GM12878 (cell line): Measurements from ENCODE around the gene ZNF341. TPM values are rescaled to one million over a fixed set of nuclear protein-coding genes. Genes with fewer than 3 reads are reported as not detected.

Experiments
- ATAC-seq: fragments of 200-7000 bp; cut with Tn5 transposase; 3 replicates; pipeline ENCODE4 v1.9.1; 2020; ENCODE audit warnings: mild to moderate bottlenecking, moderate library complexity
- BruUV-seq: library from RNA; stranded (reverse); fragments of 400-500 nt; replicated peaks from 2 replicates; lab custom pipeline; 2021; lab: Mats Ljungman, UMichigan
- CTCF ChIA-PET: fragments of 300-600 bp; sonication (Branson Sonifier 250); formaldehyde crosslinking; extraction: SDS; loops from one replicate; lab custom pipeline; 2021; ENCODE audit warnings: inconsistent platforms; lab: Yijun Ruan, JAX
- POLR2A ChIA-PET: fragments of 350-600 bp; formaldehyde crosslinking; extraction: SDS; loops from one replicate; lab custom pipeline; 2021; ENCODE audit warnings: inconsistent platforms; lab: Charles Lee
- RAD21 ChIA-PET: fragments of 300-600 bp; sonication (Branson Sonifier 250); formaldehyde crosslinking; loops from one replicate; lab custom pipeline; 2023; ENCODE audit warnings: antibody characterized with exemption; ENCODE audit not compliant: unreplicated experiment; lab: Charles Lee
- SMC1A ChIA-PET: fragments of 300-600 bp; sonication (Branson Sonifier 250); formaldehyde crosslinking; loops from one replicate; lab custom pipeline; 2023; ENCODE audit not compliant: unreplicated experiment, uncharacterized antibody; lab: Charles Lee
- DNase-seq: peaks from one replicate; pipeline ENCODE4 v3.0.0-alpha.2; 2011; ENCODE audit warnings: low read depth, low spot score
- FAIRE-seq: peaks from 3 replicates; lab custom pipeline; 2011; peaks lifted over from hg19 to GRCh38; lab: Jason Lieb, UNC
- H2AFZ ChIP-seq: 2 replicates; pipeline ENCODE4 v1.6.0; 2011; ENCODE audit warnings: low read depth, low read length, control low read depth; ENCODE audit not compliant: control insufficient read depth
- H3K27ac ChIP-seq: 2 replicates; pipeline ENCODE4 v1.5.1; 2011; ENCODE audit warnings: control low read depth; ENCODE audit not compliant: control insufficient read depth, insufficient read depth
- H3K27me3 ChIP-seq, 2 experiments: replicated peaks in 1 of 2; 2 replicates each; pipeline versions ENCODE4 v1.6.0 to v1.6.1; 2011; ENCODE audit warnings: low read length in 1 of 2; ENCODE audit not compliant: control insufficient read depth in 2 of 2, insufficient read depth in 2 of 2
- H3K36me3 ChIP-seq, 2 experiments: 2 replicates each; pipeline ENCODE4 v1.5.1; 2011; ENCODE audit warnings: low read length in 1 of 2; ENCODE audit not compliant: control insufficient read depth in 2 of 2, insufficient read depth in 2 of 2
- H3K4me1 ChIP-seq: 2 replicates; pipeline ENCODE4 v1.6.1; 2011; ENCODE audit warnings: mild to moderate bottlenecking, low read length, moderate library complexity, mixed read lengths; ENCODE audit not compliant: control insufficient read depth, insufficient read depth
- H3K4me2 ChIP-seq: 2 replicates; pipeline ENCODE4 v1.6.0; 2011; ENCODE audit warnings: control low read depth; ENCODE audit not compliant: control insufficient read depth, insufficient read depth
- H3K4me3 ChIP-seq: fragments of 200-600 bp; sonication (generic); 2 replicates; pipeline ENCODE4 v1.5.1; 2016
- H3K79me2 ChIP-seq: 2 replicates; pipeline ENCODE4 v1.6.0; 2011; ENCODE audit warnings: low read length; ENCODE audit not compliant: control insufficient read depth, insufficient read depth
- H3K9ac ChIP-seq: 2 replicates; pipeline ENCODE4 v1.8.0; 2011; ENCODE audit warnings: low read length, control low read depth, mixed read lengths; ENCODE audit not compliant: control insufficient read depth, insufficient read depth
- H3K9me3 ChIP-seq: replicated peaks from 3 replicates; pipeline ENCODE4 v1.5.1; 2011; ENCODE audit warnings: mild to moderate bottlenecking, low read length; ENCODE audit not compliant: control insufficient read depth, insufficient read depth
- H4K20me1 ChIP-seq: 2 replicates; pipeline ENCODE4 v1.6.0; 2011; ENCODE audit not compliant: control insufficient read depth, insufficient read depth
- ATF2 ChIP-seq: IDR thresholded peaks from 2 replicates; pipeline ENCODE4 v1.6.1; 2012; ENCODE audit warnings: low read length, inconsistent platforms
- CBFB ChIP-seq: IDR thresholded peaks from 2 replicates; pipeline ENCODE4 v1.6.1; 2016; ENCODE audit warnings: antibody characterized with exemption, low read depth
- EED ChIP-seq: sonication (generic); IDR thresholded peaks from 2 replicates; pipeline ENCODE4 v1.6.1; 2016; ENCODE audit warnings: antibody characterized with exemption, low read depth
- IKZF2 ChIP-seq, 2 experiments: fragments of 450-650 bp; IDR thresholded peaks; 2 replicates each; pipeline ENCODE4 v1.6.1; 2017; ENCODE audit warnings: mild to moderate bottlenecking in 2 of 2, moderate library complexity in 2 of 2
- KAT2A ChIP-seq: conservative IDR thresholded peaks from 2 replicates; pipeline ENCODE4 v1.6.1; 2011; ENCODE audit warnings: low read depth, low read length; ENCODE audit not compliant: control insufficient read depth
- MTA2 ChIP-seq: fragments of 450-650 bp; IDR thresholded peaks from 2 replicates; pipeline ENCODE4 v1.6.1; 2016; ENCODE audit warnings: low read depth, mild to moderate bottlenecking, moderate library complexity
- MXI1 ChIP-seq: fragments of 150-350 bp; IDR thresholded peaks from 2 replicates; pipeline ENCODE4 v1.6.1; 2011; ENCODE audit warnings: low read depth, mild to moderate bottlenecking, inconsistent platforms, low read length, improper control_type of control experiment
- MYC ChIP-seq: IDR thresholded peaks from 2 replicates; pipeline ENCODE4 v1.6.1; 2011; ENCODE audit warnings: mild to moderate bottlenecking, low read length, moderate library complexity, inconsistent platforms; ENCODE audit not compliant: insufficient read depth, insufficient replicate concordance, insufficient read length, severe bottlenecking
- PML ChIP-seq: IDR thresholded peaks from 2 replicates; pipeline ENCODE4 v1.6.1; 2012; ENCODE audit warnings: low read length, inconsistent platforms
- RAD51 ChIP-seq: fragments of 450-650 bp; IDR thresholded peaks from 2 replicates; pipeline ENCODE4 v1.6.1; 2016; ENCODE audit warnings: moderate library complexity, mild to moderate bottlenecking, inconsistent platforms
- RFX5 ChIP-seq: IDR thresholded peaks from 2 replicates; pipeline ENCODE4 v1.6.1; 2011; ENCODE audit warnings: low read depth, low read length, improper control_type of control experiment
- SIX5 ChIP-seq: IDR thresholded peaks from 2 replicates; pipeline ENCODE4 v1.6.1; 2011; ENCODE audit warnings: mild to moderate bottlenecking, low read depth, low read length, moderate library complexity; ENCODE audit not compliant: severe bottlenecking
- SMAD1 ChIP-seq: fragments of 450-650 bp; IDR thresholded peaks from 2 replicates; pipeline ENCODE4 v1.6.1; 2018; ENCODE audit warnings: mild to moderate bottlenecking, low read depth; ENCODE audit not compliant: partially characterized antibody
- STAT1 ChIP-seq: fragments of 450-650 bp; conservative IDR thresholded peaks from 2 replicates; pipeline ENCODE4 v1.6.1; 2014; ENCODE audit warnings: antibody characterized with exemption, mild to moderate bottlenecking
- TBL1XR1 ChIP-seq: IDR thresholded peaks from 2 replicates; pipeline ENCODE4 v1.6.1; 2012; ENCODE audit warnings: low read depth, low read length, improper control_type of control experiment
- TCF12 ChIP-seq: IDR thresholded peaks from 2 replicates; pipeline ENCODE4 v1.6.1; 2011; ENCODE audit warnings: low read depth, mild to moderate bottlenecking, low read length
- ZBED1 ChIP-seq: IDR thresholded peaks from 2 replicates; pipeline ENCODE4 v1.6.1; 2016; ENCODE audit warnings: borderline replicate concordance
- ZBTB40 ChIP-seq: fragments of 450-650 bp; IDR thresholded peaks from 2 replicates; pipeline ENCODE4 v1.6.1; 2016; ENCODE audit warnings: mild to moderate bottlenecking, moderate library complexity, borderline replicate concordance
- ZNF217 ChIP-seq: fragments of 450-650 bp; IDR thresholded peaks from 2 replicates; pipeline ENCODE4 v1.6.1; 2017; ENCODE audit warnings: antibody characterized with exemption, mild to moderate bottlenecking
- ZNF274 ChIP-seq: IDR thresholded peaks from one replicate; pipeline ENCODE4 v1.8.0; 2011; ENCODE audit not compliant: insufficient read length, insufficient read depth
- WGBS: methylation state at CpG from one replicate; pipeline ENCODE4 v1.1.6; 2016; ENCODE audit warnings: low lambda C conversion rate; ENCODE audit not compliant: insufficient replicate concordance, insufficient coverage; ENCODE audit errors: missing lambda C conversion rate; 5-methylcytosine and 5-hydroxymethylcytosine counted together
- in situ Hi-C: fragments of 300-500 bp; cut with MboI; formaldehyde crosslinking; loops from 9 replicates; pipeline ENCODE4 v1.14.3; 2018; ENCODE audit warnings: mixed read lengths
- intact Hi-C: fragments of 100-400 bp; cut with micrococcal nuclease; formaldehyde crosslinking; loops from one replicate; pipeline ENCODE4 v1.14.2; 2022; ENCODE audit not compliant: unreplicated experiment
- polyA plus RNA-seq, 11 experiments: library from polyadenylated mRNA; depleted of rRNA in 4 of 11; unstranded in 6 of 11; stranded (reverse) in 5 of 11; fragments of >200 nt; fragmentation: Nextera tagmentation in 4 of 11; fragmentation: Illumina TruSeq in 1 of 11; extraction: Ambion mirVana in 4 of 11; extraction: Trizol in 1 of 11; gene quantifications; 1 replicate in 1 of 11; 2 replicates in 10 of 11; pipeline versions ENCODE4 v1.2.1 to v1.2.3, GENCODE V29; 2011 to 2016; ENCODE audit warnings: inconsistent platforms in 2 of 11, missing spikeins in 2 of 11, low read depth in 1 of 11
- total RNA-seq, 4 experiments: library from RNA; depleted of rRNA in 3 of 4; stranded (reverse); fragments of >200 nt in 3 of 4; fragmentation: Illumina TruSeq in 1 of 4; extraction: Trizol in 1 of 4; gene quantifications; 2 replicates each; pipeline versions ENCODE4 v1.2.1 to v1.2.3, GENCODE V29; 2013 to 2021

Gene ZNF341
- total and polyA plus RNA-seq, 10 of the 15 experiments (the other 5 are each of a cell fraction or from before 2014, with no cell fraction given) = 0.18 to 5.0 (median 2.6) TPM

GRCh38 chr20:33725607-33726264 lies 6.1 kb upstream of the ZNF341 start:
- H3K9ac ChIP-seq = no peak overlapping the region
- H4K20me1 ChIP-seq = no peaks in the 10 kb centered on the region
- H3K4me2 ChIP-seq = no peak overlapping the region
- no peak for FAIRE-seq
- in situ Hi-C loops (no loop called here), intact Hi-C loops (no loop called here)
- H3K27me3 ChIP-seq = no peaks in the 10 kb centered on the region
- 53% methylated on average over 7 of the region's 7 CpGs for WGBS
- no peak overlapping the region for H3K4me3 ChIP-seq
- TF ChIP-seq TCF12 (no peak), STAT1 (no peak), CBFB (no peak), SMAD1 (no peak), ZBTB40 (no peak), RAD51 (no peak), ZBED1 (no peak), ZNF274 (no peak), ZNF217 (no peak), KAT2A (no peak), PML (no peak), IKZF2 (IDR thresholded peaks at IDR 0.05) (no peak), ATF2 (no peak), TBL1XR1 (no peak), MXI1 (no peak), EED (no peak), MYC (no peak), RFX5 (no peak), SIX5 (no peak), MTA2 (no peak)
- no peak overlapping the region for H3K27ac ChIP-seq
- H3K9me3 ChIP-seq = no peaks in the 10 kb centered on the region
- H3K4me1 ChIP-seq = no peaks in the 10 kb centered on the region
- no peak overlapping the region for H2AFZ ChIP-seq
- ChIA-PET POLR2A (interaction anchor here (0.5 to 0.6 kb wide), 2 partner anchors 1327 to 1334 kb away, joined by 3 to 10 read pairs; no protein-coding TSS in a partner anchor), SMC1A (interaction anchor here (1.2 to 1.7 kb wide), 3 partner anchors 53 to 76 kb away, joined by 3 to 5 read pairs (median 3); no protein-coding TSS in a partner anchor), RAD21 (no interaction called here), CTCF (interaction anchor here (1.4 kb wide), 1 partner anchor 210 kb away, joined by 5 read pairs; no protein-coding TSS in a partner anchor)
- no peaks in the 10 kb centered on the region for H3K36me3 ChIP-seq
- no peak for ATAC-seq
- no TSS peak for BruUV-seq
- H3K79me2 ChIP-seq = no peaks in the 10 kb centered on the region
- no peak for DNase-seq
